ENCODE data around the gene PACSIN3.

- TF ChIP-seq POLR2A (IDR thresholded peaks at IDR 0.05; ENCODE audit: low read length) (no peak), GATA1 (IDR thresholded peaks at IDR 0.05; ENCODE audit: low read depth, low read length) (no peak)
Measured at GRCh38 chr11:47212938-47213337, 26.7 kb upstream of the PACSIN3 start.

All from erythroblast (primary cell).